ENCODE measurements around the gene FARS2.

- TF ChIP-seq, protein P1, sequence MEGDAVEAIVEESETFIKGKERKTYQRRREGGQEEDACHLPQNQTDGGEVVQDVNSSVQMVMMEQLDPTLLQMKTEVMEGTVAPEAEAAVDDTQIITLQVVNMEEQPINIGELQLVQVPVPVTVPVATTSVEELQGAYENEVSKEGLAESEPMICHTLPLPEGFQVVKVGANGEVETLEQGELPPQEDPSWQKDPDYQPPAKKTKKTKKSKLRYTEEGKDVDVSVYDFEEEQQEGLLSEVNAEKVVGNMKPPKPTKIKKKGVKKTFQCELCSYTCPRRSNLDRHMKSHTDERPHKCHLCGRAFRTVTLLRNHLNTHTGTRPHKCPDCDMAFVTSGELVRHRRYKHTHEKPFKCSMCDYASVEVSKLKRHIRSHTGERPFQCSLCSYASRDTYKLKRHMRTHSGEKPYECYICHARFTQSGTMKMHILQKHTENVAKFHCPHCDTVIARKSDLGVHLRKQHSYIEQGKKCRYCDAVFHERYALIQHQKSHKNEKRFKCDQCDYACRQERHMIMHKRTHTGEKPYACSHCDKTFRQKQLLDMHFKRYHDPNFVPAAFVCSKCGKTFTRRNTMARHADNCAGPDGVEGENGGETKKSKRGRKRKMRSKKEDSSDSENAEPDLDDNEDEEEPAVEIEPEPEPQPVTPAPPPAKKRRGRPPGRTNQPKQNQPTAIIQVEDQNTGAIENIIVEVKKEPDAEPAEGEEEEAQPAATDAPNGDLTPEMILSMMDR (IDR thresholded peaks at IDR 0.05): no peak
- TF ChIP-seq EP300 (IDR thresholded peaks at IDR 0.05) (no peak), POLR2A (IDR thresholded peaks at IDR 0.05) (no peak), POLR2AphosphoS5 (IDR thresholded peaks at IDR 0.05) (no peak)
Observed at GRCh38 chr6:5383856-5384255, 122.5 kb downstream of the FARS2 start.
